ENCODE data around the gene C1orf52.

Gene C1orf52

DNA sequence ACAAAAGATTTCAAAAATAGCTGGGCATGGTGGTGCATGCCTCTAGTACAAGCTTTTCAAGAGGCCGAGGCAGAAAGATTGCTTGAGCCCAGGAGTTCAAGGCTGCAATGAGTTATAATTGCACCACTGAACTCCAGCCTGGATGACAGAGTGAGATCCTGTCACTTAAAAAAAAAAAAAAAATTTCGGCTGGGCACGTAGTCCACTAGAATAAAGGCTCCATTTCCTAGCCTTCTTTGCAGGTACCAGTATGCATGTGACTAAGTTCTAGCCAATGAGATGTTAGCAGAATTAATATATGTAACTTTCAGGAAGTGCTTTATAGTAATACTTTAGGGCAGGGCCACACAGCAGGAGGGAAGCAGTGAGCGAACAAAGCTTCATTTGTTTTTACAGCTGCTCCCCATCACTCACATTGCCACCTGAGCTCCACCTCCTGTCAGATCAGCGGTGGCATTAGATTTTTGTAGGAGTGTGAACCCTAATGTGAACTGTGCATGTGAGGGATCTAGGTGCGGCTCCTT lies 29.8 kb downstream of the C1orf52 start:
- no peak for DNase-seq

DNA sequence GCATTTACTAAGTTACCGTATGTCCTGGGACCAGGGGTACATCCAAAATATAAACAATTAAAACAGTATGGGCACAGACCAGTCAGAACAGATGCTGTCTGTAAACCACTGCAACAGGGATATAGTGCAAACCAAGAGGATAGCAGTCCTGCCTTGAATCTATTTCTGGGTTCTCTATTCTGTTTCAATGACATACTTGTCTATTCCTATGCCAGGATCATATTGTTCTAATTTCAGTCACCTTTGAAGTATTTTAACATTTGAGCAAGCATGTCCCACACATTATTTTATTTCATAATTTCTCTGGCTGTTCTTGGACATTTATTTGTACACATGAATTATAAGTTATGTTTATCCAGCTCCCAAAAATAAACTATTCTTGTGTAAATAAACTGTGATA lies 30.5 kb downstream of the C1orf52 start:
- no peak for DNase-seq

DNA sequence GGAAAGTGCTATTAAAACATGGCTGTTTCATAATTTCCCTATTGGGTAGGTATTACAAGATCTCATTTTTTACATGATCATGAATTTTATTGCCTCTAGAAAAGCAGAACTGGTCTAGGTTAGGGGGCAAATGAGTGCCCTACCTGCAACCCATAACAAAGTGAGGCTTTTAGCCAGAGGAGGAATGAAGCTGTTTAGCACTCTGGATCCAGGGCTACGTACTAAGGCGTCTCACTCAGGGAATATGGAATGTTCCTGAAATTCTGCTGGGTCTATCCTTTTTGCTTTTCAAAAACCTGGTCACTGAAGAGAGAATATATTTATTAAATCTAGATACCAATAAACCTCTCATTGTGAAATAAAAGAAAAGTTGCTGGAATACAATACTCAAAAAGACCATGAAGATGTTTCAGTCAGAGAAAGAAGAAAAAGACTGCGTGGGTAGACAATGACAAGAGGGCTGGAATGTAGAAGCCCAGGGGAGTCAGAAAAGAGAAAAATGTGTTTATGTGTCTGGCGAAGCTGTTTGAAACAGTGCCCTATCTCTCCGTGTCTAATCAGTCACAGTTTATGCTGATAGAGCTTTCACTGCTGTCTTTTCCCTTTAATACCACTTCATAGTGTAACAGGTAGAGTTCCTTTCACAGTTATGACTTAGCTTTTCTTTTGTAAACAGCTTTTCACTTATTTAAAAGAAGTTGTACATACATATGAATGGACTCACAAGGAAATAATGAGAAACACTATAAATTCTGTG lies 33.7 kb downstream of the C1orf52 start:
- DNase-seq = peak; percentile 61

DNA sequence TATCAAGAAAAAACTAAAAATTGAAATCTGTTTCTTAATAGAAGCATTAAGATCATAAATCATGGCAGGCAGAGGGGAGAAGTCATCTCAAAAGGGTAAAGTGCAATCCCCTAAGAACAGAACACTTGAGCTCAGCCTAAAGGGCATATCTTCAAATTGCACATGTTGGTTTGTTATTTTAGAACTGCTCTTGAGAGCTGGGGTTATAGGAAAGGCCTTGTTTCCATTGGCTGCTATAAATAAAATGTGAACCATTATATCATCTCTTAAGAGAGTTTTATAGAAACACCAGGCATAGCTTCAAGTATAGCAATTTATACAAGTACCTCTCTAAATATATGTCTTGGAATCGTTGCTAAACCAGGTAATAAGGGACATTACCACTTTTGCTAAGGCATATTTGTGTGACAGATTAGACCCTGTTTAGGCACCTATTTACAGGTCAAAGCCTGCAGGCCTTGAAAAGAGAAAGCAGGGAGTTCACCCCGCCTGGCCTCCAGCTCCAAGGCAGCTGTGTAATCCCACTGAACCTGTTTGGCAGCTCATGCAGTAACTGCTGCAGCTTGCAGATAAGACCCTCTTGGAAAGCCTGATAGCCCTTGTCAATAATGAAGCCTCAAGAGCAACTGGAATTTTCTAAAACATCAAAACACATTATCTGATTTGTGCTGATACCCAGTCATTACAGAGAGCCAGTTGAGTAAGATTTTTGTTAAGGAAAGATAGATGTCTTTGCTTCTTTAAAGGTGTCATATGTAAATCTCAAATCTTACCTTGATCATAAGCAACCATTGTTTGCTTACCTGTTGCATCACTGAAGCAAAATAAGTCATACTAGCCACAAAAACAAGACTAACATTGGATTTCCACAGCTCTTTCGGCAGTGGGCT lies 34.5 kb downstream of the C1orf52 start:
- peak; percentile 96 for DNase-seq

DNA sequence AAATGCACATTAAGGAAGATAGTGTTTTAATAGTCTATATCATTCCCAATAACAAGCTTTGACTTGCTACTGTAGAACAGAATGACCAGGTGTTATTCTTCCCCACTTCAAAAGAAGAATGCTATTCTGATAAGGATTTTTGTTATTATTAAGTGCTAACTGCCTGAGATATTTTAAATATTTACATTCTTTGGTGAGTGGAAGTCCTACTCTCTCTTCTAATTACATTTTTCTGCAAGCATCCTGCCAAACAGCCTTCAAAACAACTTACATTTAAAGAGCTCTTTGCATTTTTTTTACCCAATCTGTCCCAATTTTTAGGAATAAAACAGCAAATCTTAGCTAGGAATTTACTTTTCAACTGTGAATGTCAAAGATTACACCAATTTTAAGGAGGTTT lies 35.2 kb downstream of the C1orf52 start:
- no peak for DNase-seq

DNA sequence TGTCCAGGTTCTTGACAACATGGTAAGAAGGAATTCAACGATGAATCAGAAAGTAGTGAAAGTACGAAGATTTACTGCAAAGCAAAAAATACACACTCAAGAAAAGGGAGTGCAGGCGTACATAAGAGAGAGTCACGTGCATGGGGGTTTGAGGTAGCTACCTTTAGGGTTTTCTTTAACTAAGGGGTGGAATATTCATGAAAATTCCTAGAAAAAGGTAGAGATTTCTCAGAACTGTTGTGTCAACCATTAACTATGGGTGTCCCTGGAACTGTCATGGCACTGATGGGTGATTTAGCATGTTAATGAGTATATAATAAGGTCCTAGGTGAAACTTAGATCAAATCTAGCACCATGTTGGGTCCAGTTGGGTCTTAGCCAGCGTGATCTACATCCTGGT lies 36.1 kb downstream of the C1orf52 start:
- DNase-seq = no peak

DNA sequence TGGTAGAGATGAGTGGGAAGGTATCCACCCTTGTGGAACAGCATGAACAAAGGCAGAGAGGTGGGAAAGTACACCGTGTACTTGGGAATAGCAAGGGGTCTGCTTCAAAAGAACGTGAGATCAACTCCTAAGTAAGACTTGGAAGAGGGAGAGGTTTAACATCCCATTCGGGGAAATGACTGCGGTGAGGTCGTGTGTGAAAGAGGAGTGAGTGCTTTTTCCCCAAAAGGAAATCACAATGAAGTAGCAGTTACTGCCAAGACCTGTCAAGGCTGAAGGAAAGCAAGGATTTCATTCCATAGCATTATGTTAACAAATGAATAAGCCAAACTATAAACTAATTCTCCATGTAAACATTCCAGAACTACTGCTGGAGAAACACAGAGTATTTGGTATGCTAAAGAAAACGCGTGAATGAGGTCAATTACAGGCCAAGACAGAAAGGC lies 38.7 kb downstream of the C1orf52 start:
- DNase-seq = no peak

DNA sequence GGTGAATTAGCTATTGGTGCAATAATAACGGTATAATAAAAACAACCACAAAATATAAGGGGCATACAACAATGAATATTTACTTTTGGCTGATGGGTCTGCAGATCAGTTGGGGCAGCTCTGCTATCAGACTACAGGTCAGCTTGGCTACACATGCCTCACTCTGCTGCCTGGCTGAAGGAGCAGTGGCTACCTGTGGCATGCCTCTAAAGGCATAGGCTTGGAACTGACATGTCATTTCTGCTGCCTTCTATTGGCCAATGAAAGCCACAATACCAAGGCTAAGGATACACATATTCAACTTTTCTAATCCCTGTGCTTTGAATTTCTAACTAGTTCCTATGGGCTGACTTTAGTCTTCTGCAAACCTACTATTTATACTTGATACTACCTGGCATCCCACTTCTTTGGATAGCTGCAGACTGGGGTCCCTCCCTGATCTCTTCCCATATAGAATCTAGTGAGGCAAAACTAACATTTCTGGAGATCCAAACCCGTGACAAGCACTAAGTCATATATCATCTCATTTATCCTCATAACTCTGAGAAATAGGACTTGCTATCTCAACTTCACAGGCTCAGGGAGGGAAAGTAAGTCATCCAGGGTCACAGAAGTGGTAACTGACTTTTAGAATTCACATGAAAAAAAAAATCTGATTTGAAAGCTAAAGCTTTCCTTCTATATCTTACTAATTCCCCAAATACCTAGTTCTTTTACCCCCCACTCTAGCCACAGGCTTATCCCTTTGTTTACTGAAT lies 39.4 kb downstream of the C1orf52 start:
- no peak for DNase-seq

DNA sequence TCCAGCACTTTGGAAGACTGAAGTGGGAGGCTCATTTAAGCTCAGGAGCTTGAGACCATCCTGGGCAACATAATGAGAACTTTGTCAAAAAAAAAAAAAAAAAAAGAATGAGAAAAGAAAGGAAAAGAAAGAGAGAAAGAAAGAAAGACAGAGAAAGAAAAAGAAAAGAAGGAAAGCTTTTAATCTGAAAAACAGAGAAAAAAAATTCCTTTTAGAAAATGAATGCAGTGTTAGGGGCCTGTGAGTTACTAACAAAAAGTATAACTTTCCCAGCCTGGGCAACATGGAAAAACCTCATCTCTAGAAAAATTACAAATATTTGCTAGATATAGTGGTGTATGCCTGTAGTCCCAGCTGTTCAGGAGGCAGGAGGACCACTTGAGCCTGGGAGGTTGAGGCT lies 42.8 kb downstream of the C1orf52 start:
- DNase-seq = no peak

DNA sequence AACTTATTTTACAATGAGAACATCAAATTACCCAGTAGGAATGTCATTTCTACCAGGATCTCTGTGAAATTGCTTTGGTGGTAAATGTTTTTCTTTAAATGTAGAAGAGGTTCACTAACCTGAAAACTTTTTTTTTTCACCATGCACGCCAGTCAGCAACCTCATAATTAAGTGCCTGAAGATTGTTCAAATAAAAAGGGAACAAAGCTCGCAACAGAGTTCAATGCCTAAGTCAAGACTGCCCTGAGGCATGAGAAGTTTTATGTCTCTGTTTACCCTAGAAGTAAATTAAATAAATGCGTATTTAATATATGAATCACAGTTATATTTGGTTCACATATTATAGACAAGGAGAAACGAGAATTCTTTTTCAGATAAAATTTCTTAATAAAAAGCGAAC lies 44.8 kb downstream of the C1orf52 start:
- DNase-seq = no peak

DNA sequence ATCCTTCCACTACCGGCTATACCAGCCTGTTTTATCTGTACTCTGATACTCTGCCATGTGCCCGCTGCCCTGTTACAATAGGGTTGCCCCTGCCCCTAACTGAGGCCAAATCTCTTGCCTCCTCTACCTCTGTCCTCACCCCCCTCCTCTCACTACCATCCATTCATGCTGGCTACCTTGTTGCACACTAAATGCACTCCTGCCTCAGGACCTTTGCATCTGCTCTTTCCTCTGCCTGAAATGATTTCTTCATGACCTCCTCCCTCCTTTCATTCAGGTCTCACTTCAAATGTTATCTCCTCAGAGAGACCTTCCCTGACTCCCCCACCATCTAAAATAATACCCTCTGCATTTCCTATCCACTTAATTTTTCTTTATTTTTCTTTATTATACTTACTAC lies 51.0 kb downstream of the C1orf52 start:
- DNase-seq = no peak

DNA sequence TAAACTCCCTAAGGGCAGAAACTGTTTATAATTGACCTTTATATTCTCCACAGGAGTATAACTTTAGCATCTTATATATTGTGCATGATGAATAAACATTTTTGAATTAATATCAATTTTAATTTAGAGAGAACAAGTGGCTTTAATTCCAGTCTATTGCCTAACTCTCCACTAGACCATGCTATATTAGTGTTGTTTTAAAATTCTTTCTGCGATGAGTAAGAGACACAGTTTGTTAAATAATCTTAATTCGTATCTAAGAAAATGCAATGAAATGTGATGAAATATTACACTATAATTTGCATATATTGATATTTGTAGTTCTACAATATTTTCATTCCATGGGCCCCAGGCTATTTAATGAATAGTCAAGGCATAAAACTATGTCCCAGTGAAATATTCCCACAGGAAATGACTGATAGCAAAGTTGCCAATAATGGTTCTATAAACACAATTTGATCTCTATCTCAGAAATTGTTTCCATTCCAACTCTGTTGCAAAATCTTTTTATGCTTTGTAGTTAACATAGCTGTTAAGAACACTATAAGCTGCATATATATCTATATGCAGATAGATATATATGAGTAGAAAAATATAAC lies 55.8 kb downstream of the C1orf52 start:
- no peak for DNase-seq

DNA sequence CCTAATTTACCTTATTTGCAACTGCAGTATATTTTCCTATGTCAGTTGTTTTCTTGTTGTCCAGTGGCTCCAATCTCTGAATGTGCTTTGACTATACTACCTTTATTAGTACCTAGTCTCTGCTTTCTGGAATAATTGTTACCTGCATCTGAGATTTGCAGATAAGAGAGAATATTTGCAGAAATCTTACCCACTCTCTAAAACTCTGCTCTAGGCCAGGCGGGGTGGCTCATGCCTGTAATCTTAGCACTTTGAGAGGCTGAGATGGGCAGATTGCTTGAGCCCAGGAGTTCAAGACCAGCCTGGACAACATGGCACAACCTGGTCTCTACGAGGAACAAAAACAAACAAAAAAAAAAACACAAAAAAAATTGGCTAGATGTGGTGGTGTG lies 56.6 kb downstream of the C1orf52 start:
- DNase-seq = no peak

DNA sequence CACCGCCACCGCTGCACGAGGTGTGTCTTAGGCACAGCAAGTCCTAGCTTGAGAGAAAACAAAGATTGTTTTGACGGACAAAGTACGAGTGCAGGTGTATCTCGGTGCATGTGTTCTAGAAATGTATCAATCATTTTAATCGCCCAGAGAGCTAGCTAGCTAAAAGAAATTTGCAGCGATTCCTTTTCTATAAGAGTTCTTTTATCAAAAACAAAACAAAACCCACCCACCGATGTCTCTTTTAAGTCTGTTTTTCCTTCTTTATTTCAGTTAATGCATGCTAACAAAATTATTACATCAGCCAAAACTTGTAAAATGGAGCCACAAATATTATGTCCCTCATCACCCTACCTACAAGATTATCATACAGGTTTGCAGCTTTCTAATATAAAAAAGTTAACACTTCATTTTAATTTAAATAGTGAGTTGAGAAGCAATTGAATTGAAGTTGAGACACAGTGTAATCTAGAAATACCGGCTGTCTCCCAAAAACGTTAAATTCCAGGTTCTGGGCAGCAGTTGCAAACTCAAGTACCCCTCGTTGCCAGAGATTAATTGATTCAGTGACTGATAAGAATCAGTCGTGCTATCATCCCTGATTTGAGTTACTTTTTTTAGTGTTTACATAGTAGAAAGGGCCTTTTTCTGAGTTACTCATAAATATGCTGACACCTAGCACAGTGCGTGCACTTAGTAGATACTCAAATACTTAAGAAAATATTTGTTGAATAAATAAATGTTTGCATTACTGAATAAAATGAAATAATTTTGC lies 57.2 kb downstream of the C1orf52 start:
- no peak for DNase-seq

DNA sequence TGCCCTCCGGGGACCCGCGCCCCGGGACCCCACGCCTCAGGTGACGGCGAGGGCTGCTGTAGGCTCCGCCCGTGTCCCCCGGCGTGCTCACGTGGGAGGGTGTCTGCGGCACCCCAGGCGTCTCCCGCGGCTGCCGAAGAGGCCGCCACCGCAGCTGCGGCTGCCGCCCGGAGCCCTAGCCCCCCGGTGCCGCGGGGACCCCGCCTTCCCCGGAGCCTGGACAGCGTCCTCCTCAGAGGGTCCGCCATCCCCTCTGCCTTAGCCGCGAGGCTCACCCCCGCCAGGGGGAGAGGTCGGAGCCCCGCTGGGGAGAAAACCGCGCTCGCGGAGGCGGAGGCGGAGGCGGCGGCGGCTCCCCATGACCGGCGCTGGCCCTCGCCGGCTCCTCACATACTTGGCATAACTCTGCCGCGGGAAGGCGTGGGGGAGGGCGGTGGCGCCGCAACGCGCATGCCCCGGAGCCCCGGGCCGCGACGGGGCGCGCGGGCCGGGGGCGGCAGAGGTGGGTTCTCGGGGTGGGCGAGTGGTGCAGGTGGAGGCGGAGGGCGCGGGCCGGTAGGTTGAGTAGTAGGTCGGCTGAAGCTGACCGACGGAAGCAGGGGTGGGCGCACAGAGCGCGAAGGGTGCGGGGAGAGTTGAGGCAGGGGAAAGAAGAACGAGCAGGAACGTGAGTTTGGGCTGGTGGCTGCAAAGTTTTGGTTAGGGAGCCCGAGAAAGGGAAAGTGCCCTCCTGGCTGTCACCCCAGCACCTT lies 57.9 kb downstream of the C1orf52 start:
- DNase-seq = peak; percentile 94

DNA sequence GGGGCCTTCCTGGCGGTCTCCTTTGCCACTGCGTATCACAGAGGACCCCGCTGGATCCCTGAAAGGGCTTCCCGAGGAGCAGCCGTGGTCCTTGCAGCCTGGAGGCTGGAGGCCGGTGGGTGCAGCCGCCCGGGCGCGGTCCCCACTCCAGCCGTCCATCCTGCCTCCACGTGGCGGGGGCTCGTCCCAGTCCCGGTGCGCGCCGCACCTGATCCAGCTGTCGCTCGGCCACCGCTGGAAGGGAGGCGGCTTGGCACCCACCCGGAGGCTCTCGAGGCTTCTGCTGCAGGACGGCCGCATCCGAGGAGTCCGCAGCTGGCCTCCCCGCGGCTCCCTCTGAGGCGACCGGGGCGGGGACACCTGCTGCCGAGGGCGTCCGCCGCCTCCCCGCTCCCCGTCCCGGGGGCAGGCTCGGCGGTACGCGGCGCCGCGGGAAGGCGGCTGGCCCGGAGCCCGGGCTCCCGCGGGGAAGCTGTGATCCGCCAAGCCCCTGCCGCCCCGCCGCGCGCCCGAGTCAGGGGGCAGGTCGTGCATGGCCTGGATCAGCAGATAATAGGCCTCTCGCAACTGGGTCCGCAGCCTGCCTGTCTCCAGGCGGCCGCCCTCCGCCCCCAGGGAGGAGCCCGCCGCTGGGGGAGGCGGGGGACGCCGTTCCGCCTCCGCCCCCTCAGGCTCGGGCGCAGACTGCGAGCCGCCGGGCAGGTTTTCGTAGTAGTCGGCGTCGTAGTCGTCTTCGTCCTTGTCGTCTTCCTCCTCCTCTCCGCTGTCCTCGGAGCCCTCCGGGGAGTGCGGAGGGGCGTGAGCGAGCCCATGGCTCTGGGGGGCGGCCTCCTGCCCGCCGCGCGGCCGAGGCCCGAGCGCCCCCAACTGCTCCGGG lies 58.8 kb downstream of the C1orf52 start, which contains the start of gene SYDE2:
SYDE2 (minus strand) TSS at position 554 of the 877 bp plus-strand sequence; CDS start at position 534, 20 bp downstream.
- DNase-seq = peak; percentile 97
